Ureter (tissue), 1 donor: ENCODE results near the gene CACNA1F. TPM values are rescaled to one million over a fixed set of nuclear protein-coding genes. Genes with fewer than 3 reads are reported as not detected.

Experiments
- DNase-seq: peaks from one replicate; pipeline ENCODE4 v3.0.0-alpha.2; 2020; ENCODE audit warnings: low spot score
- total RNA-seq: library from RNA; stranded (reverse); gene quantifications from one replicate; pipeline ENCODE4 v1.2.4, GENCODE V29; 2023
- donor health status: DM: yes; HTN: yes; CAD: no.

Gene CACNA1F
- total RNA-seq, 1 donor from 2014 or later: 0.49 TPM

GRCh38 chrX:49155243-49155899 lies 77.8 kb downstream of the CACNA1F start:
- DNase-seq: peak; percentile 67

Other genes with a start within 250 kb of the CACNA1F start
- 56.8 TPM for gene GRIPAP1, start 231.1 kb downstream of the CACNA1F start, total RNA-seq
- gene TFE3, start 190.0 kb downstream of the CACNA1F start, total RNA-seq: 45.2 TPM
- 16.9 TPM for gene CCDC120, start 174.3 kb downstream of the CACNA1F start, total RNA-seq
- gene PRAF2, start 159.3 kb downstream of the CACNA1F start, total RNA-seq: 20.9 TPM
- gene WDR45, start 153.5 kb downstream of the CACNA1F start, total RNA-seq: 60.8 TPM
- 18.2 TPM for gene GPKOW, start 109.6 kb downstream of the CACNA1F start, total RNA-seq
- gene MAGIX, start 70.6 kb downstream of the CACNA1F start, total RNA-seq: 12.8 TPM
- gene PLP2, start 61.4 kb downstream of the CACNA1F start, total RNA-seq: 141 TPM
- gene PRICKLE3, start 47.0 kb downstream of the CACNA1F start, total RNA-seq: 24.7 TPM
- gene SYP, start 33.1 kb downstream of the CACNA1F start, total RNA-seq: 1.7 TPM
- 16.9 TPM for gene CCDC22, start 2.1 kb upstream of the CACNA1F start, total RNA-seq
- gene FOXP3, start 31.4 kb upstream of the CACNA1F start, total RNA-seq: 0.49 TPM
- 6.2 TPM for gene PPP1R3F, start 36.5 kb upstream of the CACNA1F start, total RNA-seq
- not detected for gene GAGE10, start 70.3 kb upstream of the CACNA1F start, total RNA-seq
- not detected for gene GAGE12J, start 88.7 kb upstream of the CACNA1F start, total RNA-seq
- gene GAGE13, start 98.2 kb upstream of the CACNA1F start, total RNA-seq: not detected